Placental epithelial cell (primary cell): ENCODE data around the gene PMP22. TPM values are rescaled to one million over a fixed set of nuclear protein-coding genes. Genes with fewer than 3 reads are reported as not detected.

Experiments
- small RNA-seq: library from RNA; depleted of rRNA; stranded (forward); fragments of <200 nt; gene quantifications from one replicate; pipeline ENCODE3, GENCODE V24; 2012
- total RNA-seq: library from RNA; depleted of rRNA; stranded (reverse); fragments of >200 nt; gene quantifications from 2 replicates; pipeline ENCODE4 v1.2.3, GENCODE V29; 2012

Gene PMP22
- 0.11 and 0.79 TPM in 2 replicates for total RNA-seq

DNA sequence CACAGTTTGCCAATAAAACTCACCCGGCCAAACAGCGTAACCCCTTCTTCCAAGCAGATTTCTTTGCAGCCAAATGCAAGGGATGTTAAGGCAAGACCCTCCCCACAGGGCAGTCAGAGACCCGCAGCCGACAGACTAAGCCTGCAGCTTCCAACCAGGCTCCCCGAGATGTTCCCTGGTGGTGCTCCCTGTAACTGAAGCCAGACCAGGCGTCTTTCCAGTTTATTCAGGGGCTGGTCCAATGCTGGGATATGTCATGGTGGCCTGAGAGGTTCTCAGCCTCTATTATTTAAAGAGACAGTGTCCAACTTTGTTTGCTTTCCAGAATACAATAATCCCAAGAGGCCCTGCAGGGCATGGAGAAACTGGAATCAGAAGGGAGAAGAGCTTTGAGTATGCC lies at the start of gene PMP22:
PMP22 (minus strand) TSS at position 196 of the 400 bp plus-strand sequence. CDS start 4,599 bp downstream, outside the sequence.

Small RNA genes lying within 50 kb of the gene (small RNA-seq; reads per million reads assigned to genes)
- gene MIR4731: not detected
- not detected for gene RNU6-799P

Other genes starting within 250 kb of the PMP22 start
- gene TEKT3, start 76.3 kb upstream of the PMP22 start, total RNA-seq: not detected in 2 replicates
- 0.87 and 5.9 TPM in 2 replicates for gene CDRT4, start 202.3 kb upstream of the PMP22 start, total RNA-seq